ENCODE data around the gene CABP1.
"Not testable (repeated sequence)": the region's sequence is repeated elsewhere in the genome, so short reads cannot be mapped to it uniquely, and the experiment has no call there.

- TF ChIP-seq CTCF (optimal IDR thresholded peaks at IDR 0.05 in 1 of 3, IDR thresholded peaks at IDR 0.05 in 1 of 3, conservative IDR thresholded peaks at IDR 0.05 in 1 of 3; ENCODE audit: extremely low read depth in 1 of 3, insufficient read depth in 2 of 3, low read length in 3 of 3); EZH2 (IDR thresholded peaks at IDR 0.05; ENCODE audit: low read length): not testable (repeated sequence)
These were observed 23.2 kb upstream of the CABP1 start for GRCh38 chr12:120617193-120617592.
